Ascending aorta (tissue), 2 donors: ENCODE measurements around the gene RASA3. TPM values are rescaled to one million over a fixed set of nuclear protein-coding genes. Genes with fewer than 3 reads are reported as not detected.
"Not testable (repeated sequence)": the region's sequence is repeated elsewhere in the genome, so short reads cannot be mapped to it uniquely, and the experiment has no call there.

Experiments used
- DNase-seq, 2 donors: peaks; one replicate each; pipeline ENCODE4 v3.0.0-alpha.2; 2019; ENCODE audit warnings: low spot score in 2 of 2
- H3K27ac ChIP-seq, 2 donors: fragments of 200-600 bp; sonication (generic); one replicate each; pipeline ENCODE4 v1.5.1; 2016 to 2017; ENCODE audit warnings: mild to moderate bottlenecking in 1 of 2
- H3K27me3 ChIP-seq: fragments of 200-600 bp; sonication (generic); one replicate; pipeline ENCODE4 v1.5.1; 2017
- H3K36me3 ChIP-seq, 2 donors: fragments of 200-600 bp; sonication (generic); one replicate each; pipeline ENCODE4 v1.5.1; 2016
- H3K4me1 ChIP-seq, 2 donors: fragments of 200-600 bp; sonication (generic); one replicate each; pipeline ENCODE4 v1.5.1; 2016 to 2017; ENCODE audit warnings: mild to moderate bottlenecking in 1 of 2
- H3K4me3 ChIP-seq, 2 donors: fragments of 200-600 bp; sonication (generic); one replicate each; pipeline ENCODE4 v1.5.1; 2016 to 2017; ENCODE audit warnings: mild to moderate bottlenecking in 1 of 2
- H3K9me3 ChIP-seq, 2 donors: fragments of 200-600 bp; sonication (generic); one replicate each; pipeline ENCODE4 v1.5.1; 2016
- intact Hi-C: fragments of 100-400 bp; cut with DNase I; formaldehyde crosslinking; loops from one replicate; pipeline ENCODE4 v1.15.1; 2023
- total RNA-seq: library from RNA; depleted of rRNA; stranded (reverse); fragments of >200 nt; gene quantifications from one replicate; pipeline ENCODE4 v1.1.0, GENCODE V29; 2016
- TF ChIP-seq, protein P1 (sequence below), 3 experiments: fragments of 200-600 bp in 2 of 3; fragments of 450-650 bp in 1 of 3; sonication (generic) in 2 of 3; IDR thresholded peaks; one replicate each; pipeline ENCODE4 v1.5.1; 2016 to 2019; ENCODE audit warnings: antibody characterized with exemption in 3 of 3, mild to moderate bottlenecking in 1 of 3, moderate library complexity in 1 of 3

The RASA3 gene
- total RNA-seq, 1 donor from 2014 or later, result 30.7 TPM

DNA sequence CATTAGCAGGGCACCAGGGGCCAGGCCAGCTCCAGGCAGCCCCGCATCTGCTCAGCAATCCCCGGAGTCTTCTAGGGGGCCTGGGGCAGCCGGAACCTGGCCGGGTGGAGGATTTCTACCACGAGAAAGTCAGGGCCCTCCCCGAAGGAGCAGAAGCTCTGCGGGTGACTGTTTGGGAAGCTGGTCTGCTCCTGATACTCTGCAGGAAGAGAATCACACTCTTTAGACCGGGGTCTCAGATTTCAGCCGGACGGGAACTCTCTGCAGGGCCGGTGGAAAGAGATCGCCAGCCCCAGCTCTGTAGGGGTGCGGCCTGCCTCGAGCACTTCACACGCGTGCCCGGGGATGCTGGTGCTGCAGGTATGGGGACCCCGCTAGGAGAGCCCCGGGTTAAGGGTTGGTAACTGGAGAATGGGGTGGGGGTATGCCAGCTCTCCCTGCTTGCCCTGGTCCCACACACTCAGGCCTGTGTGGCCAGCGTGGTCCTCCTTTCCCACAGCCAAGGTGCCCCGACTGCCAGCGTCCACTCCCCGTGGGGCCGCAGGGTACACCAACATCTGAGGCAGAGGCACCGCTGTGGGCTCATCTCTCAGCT lies 20.1 kb downstream of the RASA3 start:
- no peak overlapping the region for H3K27ac ChIP-seq

DNA sequence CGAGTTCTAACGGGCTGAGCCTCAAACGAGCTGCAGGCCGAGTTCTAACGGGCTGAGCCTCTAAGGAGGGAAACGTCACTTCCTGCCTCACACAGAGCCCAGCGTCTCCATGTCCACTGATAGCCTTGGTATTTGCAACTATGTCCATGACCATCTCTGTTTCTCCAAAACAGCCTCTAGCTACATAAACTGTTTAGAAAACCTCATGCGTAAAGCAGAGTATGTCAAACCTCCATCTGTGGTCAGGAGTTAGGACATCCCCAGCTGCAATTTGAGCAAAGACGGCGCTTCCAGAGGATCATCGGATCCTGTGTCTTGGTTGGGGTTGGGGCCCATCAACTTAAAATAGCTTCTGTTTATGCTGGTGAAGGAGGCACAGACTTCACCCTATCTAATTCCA lies 20.8 kb downstream of the RASA3 start:
- H3K4me3 ChIP-seq, result no peak overlapping the region
- H3K9me3 ChIP-seq, result no peaks in the 10 kb centered on the region
- H3K27me3 ChIP-seq, result no peaks in the 10 kb centered on the region
- H3K36me3 ChIP-seq, result no peaks in the 10 kb centered on the region
- peak in 1 of 2 donors; percentile 33 for DNase-seq
- H3K27ac ChIP-seq, result no peak overlapping the region
- intact Hi-C loops, result no loop called here
- no peaks in the 10 kb centered on the region for H3K4me1 ChIP-seq
- TF ChIP-seq, protein P1, sequence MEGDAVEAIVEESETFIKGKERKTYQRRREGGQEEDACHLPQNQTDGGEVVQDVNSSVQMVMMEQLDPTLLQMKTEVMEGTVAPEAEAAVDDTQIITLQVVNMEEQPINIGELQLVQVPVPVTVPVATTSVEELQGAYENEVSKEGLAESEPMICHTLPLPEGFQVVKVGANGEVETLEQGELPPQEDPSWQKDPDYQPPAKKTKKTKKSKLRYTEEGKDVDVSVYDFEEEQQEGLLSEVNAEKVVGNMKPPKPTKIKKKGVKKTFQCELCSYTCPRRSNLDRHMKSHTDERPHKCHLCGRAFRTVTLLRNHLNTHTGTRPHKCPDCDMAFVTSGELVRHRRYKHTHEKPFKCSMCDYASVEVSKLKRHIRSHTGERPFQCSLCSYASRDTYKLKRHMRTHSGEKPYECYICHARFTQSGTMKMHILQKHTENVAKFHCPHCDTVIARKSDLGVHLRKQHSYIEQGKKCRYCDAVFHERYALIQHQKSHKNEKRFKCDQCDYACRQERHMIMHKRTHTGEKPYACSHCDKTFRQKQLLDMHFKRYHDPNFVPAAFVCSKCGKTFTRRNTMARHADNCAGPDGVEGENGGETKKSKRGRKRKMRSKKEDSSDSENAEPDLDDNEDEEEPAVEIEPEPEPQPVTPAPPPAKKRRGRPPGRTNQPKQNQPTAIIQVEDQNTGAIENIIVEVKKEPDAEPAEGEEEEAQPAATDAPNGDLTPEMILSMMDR (IDR thresholded peaks at IDR 0.05), result no peak

More for the DNA sequence above, 20.1 kb downstream of the RASA3 start:
- TF ChIP-seq, protein P1 (IDR thresholded peaks at IDR 0.05), result no peak
- H3K9me3 ChIP-seq, result no peaks in the 10 kb centered on the region
- intact Hi-C loops, result no loop called here
- H3K36me3 ChIP-seq, result no peaks in the 10 kb centered on the region
- DNase-seq, result peak in 1 of 2 donors; percentile 44
- no peaks in the 10 kb centered on the region for H3K4me1 ChIP-seq
- no peaks in the 10 kb centered on the region for H3K27me3 ChIP-seq
- H3K4me3 ChIP-seq, result no peak overlapping the region

DNA sequence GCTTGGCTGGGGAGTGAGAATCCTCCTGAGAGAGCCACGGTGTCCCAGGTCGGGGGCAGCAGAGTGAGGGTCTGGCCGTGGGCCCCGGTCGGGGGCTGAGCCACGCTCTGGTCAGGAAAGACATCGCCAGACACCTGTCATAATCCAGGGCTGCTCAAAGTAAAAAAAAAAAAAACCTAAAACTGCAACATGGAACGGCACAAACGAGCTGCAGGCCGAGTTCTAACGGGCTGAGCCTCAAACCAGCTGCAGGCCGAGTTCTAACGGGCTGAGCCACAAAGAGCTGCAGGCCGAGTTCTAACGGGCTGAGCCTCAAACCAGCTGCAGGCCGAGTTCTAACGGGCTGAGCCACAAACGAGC lies 21.6 kb downstream of the RASA3 start:
- DNase-seq, intact Hi-C loops, H3K4me1 ChIP-seq, H3K36me3 ChIP-seq, H3K27me3 ChIP-seq, H3K4me3 ChIP-seq, H3K9me3 ChIP-seq: not testable (repeated sequence)
- peak overlapping the region in 1 of 2 donors; percentile 37 for H3K27ac ChIP-seq

DNA sequence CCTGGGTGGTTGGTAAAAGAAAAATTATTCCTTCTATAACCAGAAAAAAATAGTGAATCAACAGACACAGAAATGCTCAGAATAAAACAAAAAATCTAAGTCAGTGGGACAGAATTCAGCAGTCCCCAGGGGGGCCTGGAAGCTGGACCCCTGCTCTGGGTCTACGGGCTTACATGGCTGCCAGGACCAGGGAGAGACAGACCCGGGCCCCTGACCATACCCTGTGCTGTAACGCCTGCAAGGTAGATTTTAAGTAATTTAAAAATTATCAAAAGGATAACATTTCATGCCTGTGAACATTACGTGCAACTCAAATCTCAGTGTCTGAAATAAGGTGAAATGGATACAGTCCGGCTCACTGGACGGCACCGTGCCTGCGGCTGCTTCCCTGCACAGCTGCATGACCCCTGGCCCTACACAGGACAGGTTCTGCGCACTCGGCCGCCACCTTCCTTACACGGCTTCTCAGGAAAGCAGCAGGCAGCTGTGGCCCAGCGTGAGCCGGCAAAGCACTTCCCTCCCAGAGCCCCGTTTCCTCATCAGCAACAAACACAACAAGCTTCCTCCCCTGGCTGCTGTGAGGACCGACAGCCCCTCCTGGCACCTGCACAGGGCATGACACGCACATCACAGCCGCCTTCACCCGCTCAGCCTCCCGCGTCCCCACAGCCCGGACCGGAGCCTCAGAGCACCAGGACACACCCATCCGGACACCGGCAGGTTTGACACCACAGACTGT lies 22.2 kb downstream of the RASA3 start:
- peak in 1 of 2 donors; percentile 69 for DNase-seq
- TF ChIP-seq, protein P1 (IDR thresholded peaks at IDR 0.05), result no peak
- Histone ChIP-seq H3K27me3 (no peaks in the 10 kb centered on the region), H3K4me1 (no peaks in the 10 kb centered on the region), H3K36me3 (no peaks in the 10 kb centered on the region), H3K27ac (peak overlapping the region in 1 of 2 donors; percentile 37), H3K4me3 (no peak overlapping the region), H3K9me3 (no peaks in the 10 kb centered on the region)
- intact Hi-C loops, result no loop called here

DNA sequence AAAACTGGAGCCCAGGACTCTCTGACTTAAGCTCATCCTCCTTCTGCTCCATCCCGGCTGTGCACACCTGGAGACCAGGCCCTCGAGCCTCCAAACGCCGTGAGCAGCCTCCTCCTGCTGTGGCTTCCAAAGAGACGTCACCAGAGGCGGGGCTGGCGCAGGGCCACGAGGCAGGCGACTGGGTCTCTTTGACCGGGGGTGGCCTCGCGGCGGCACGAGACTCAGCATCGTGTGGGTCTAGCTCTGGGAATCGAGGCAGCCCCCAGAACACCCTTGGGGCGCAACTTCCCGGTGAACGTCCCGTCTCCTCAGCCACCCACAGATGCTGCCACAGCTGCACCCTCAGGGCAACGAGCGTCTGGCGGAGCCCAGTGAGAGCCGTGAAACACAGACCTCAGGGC lies 22.8 kb downstream of the RASA3 start:
- H3K36me3 ChIP-seq, result no peaks in the 10 kb centered on the region
- no peak overlapping the region for H3K4me3 ChIP-seq
- TF ChIP-seq, protein P1 (IDR thresholded peaks at IDR 0.05), result no peak
- no peak overlapping the region for H3K27ac ChIP-seq
- peak in 1 of 2 donors; percentile 62 for DNase-seq
- H3K4me1 ChIP-seq, result no peaks in the 10 kb centered on the region
- H3K9me3 ChIP-seq, result no peaks in the 10 kb centered on the region
- no peaks in the 10 kb centered on the region for H3K27me3 ChIP-seq
- intact Hi-C loops, result no loop called here

DNA sequence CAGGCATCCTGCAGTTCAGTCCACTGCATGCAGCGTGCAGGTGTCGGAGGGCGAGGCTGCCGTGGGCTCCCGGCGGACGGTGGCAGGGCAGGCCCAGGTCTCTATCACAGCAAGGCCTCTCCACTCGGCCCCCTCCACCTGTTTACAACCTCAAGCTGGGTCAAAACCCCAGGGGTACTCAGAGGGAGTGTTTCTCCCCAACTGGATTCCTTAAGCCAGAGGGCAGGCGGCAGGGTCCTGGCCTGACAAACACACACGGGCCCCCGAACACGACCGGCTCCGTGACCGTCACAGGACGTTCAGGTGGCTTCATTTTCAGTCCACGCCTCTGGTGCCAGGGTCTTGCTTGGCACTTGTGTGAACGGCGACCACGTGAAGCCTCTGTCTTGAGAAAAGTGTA lies 23.5 kb downstream of the RASA3 start:
- DNase-seq, result peak in 1 of 2 donors; percentile 57
- H3K27me3 ChIP-seq, result no peaks in the 10 kb centered on the region
- no peaks in the 10 kb centered on the region for H3K36me3 ChIP-seq
- H3K4me3 ChIP-seq, result no peak overlapping the region
- TF ChIP-seq, protein P1 (IDR thresholded peaks at IDR 0.05), result no peak
- H3K27ac ChIP-seq, result no peak overlapping the region
- H3K4me1 ChIP-seq, result no peaks in the 10 kb centered on the region
- intact Hi-C loops, result no loop called here
- H3K9me3 ChIP-seq, result no peaks in the 10 kb centered on the region
